ENCODE measurements around the gene RPS6KA4.

DNA sequence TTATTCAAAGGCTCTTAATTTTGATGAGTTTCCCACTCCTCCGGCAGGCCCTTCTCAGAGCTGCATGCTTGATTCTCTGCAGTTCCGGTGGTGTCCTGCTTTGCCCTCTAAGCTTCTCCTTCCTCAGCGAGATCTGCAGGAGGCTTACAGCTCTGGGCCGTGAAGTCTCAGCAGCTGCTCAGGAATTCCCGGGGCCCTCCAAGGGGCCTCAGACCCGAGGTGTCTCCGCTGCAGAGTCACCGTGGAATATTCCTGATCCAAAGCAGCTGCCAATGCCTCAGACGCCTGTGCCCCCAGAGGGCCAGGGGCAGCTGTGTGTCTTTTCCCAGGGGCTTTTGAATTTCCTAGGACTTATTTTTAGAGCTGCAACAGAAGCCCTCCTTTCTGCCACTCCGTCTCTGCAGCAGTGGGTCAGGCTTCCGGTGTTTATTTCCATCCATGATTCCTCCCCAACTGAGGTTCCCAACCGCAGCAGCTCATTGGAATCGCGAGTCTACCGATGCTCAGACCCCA lies 37.2 kb downstream of the RPS6KA4 start:
- TF ChIP-seq, protein P1, sequence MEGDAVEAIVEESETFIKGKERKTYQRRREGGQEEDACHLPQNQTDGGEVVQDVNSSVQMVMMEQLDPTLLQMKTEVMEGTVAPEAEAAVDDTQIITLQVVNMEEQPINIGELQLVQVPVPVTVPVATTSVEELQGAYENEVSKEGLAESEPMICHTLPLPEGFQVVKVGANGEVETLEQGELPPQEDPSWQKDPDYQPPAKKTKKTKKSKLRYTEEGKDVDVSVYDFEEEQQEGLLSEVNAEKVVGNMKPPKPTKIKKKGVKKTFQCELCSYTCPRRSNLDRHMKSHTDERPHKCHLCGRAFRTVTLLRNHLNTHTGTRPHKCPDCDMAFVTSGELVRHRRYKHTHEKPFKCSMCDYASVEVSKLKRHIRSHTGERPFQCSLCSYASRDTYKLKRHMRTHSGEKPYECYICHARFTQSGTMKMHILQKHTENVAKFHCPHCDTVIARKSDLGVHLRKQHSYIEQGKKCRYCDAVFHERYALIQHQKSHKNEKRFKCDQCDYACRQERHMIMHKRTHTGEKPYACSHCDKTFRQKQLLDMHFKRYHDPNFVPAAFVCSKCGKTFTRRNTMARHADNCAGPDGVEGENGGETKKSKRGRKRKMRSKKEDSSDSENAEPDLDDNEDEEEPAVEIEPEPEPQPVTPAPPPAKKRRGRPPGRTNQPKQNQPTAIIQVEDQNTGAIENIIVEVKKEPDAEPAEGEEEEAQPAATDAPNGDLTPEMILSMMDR (IDR thresholded peaks at IDR 0.05): no peak
- TF ChIP-seq POLR2A (IDR thresholded peaks at IDR 0.05) (no peak), POLR2AphosphoS5 (IDR thresholded peaks at IDR 0.05) (no peak)
